Measurements from ENCODE around the gene XRCC3. TPM values are rescaled to one million over a fixed set of nuclear protein-coding genes. Genes with fewer than 3 reads are reported as not detected.
"Not testable (repeated sequence)": the region's sequence is repeated elsewhere in the genome, so short reads cannot be mapped to it uniquely, and the experiment has no call there.

The XRCC3 gene
- total RNA-seq, 1 donor from 2014 or later = 30.2 TPM

DNA sequence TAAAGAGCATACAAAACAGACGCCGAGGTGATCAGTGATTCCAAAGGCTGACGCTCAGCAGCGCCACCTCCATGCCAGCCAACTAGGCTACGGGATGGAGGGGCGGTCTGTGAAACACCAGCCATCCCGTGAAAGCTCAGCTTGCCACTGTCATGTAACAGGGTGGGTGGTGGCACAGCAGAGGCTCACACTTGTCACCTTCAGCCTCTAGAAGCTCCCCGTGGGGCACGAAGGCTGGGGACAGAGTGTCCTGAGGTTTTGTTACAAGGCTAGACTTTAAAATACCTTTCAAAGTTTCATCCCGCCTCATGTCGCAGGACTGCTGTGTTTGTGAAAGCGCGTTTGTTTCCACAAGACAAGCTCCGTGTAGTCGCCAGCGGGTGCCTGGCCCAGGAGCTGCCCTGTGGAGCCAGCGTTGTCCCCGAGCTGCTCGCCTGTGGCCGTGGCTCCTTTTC, 20.7 kb downstream of the XRCC3 start:
- Mint-ChIP-seq H3K9me3 (ENCODE audit: low read depth) (no peaks in the 10 kb centered on the region), H3K36me3 (ENCODE audit: insufficient read depth) (peaks cover 5% of the 10 kb centered on the region), H3K4me3 (ENCODE audit: low read depth) (no peak overlapping the region), H3K4me1 (ENCODE audit: low read depth) (peaks cover 5% of the 10 kb centered on the region), H3K27me3 (no peaks in the 10 kb centered on the region), H3K27ac (no peak overlapping the region)
- DNase-seq (ENCODE audit: low spot score, unreplicated experiment) = no peak
- TF ChIP-seq, protein P1, sequence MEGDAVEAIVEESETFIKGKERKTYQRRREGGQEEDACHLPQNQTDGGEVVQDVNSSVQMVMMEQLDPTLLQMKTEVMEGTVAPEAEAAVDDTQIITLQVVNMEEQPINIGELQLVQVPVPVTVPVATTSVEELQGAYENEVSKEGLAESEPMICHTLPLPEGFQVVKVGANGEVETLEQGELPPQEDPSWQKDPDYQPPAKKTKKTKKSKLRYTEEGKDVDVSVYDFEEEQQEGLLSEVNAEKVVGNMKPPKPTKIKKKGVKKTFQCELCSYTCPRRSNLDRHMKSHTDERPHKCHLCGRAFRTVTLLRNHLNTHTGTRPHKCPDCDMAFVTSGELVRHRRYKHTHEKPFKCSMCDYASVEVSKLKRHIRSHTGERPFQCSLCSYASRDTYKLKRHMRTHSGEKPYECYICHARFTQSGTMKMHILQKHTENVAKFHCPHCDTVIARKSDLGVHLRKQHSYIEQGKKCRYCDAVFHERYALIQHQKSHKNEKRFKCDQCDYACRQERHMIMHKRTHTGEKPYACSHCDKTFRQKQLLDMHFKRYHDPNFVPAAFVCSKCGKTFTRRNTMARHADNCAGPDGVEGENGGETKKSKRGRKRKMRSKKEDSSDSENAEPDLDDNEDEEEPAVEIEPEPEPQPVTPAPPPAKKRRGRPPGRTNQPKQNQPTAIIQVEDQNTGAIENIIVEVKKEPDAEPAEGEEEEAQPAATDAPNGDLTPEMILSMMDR (IDR thresholded peaks at IDR 0.05; ENCODE audit: unreplicated experiment) = no peak

DNA sequence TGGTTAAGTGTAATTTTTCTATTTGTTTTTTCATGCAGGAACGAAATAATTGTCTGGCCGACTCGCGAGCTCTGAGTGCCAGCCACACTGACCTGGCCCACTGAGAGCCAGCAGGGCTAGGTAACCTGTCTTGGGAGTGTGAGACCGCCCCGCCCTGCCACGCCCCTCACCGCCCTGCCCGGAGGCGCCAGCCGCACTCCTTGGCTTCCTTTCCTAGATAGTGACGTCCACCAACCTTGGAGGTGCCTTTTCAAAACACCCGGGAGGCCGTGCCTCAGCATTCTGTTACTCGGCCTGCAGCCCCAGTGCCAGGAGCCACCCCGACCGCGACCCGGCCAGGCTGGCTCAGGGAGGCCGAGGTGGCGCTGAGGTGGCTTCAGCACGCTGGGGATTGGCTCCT, 21.7 kb downstream of the XRCC3 start:
- H3K9me3 Mint-ChIP-seq (ENCODE audit: low read depth) = no peaks in the 10 kb centered on the region
- TF ChIP-seq, protein P1 (IDR thresholded peaks at IDR 0.05; ENCODE audit: unreplicated experiment) = no peak
- peaks cover 6% of the 10 kb centered on the region for H3K36me3 Mint-ChIP-seq (ENCODE audit: insufficient read depth)
- no peaks in the 10 kb centered on the region for H3K27me3 Mint-ChIP-seq
- H3K27ac Mint-ChIP-seq = no peak overlapping the region
- DNase-seq (ENCODE audit: low spot score, unreplicated experiment) = no peak
- H3K4me1 Mint-ChIP-seq (ENCODE audit: low read depth) = peaks cover 5% of the 10 kb centered on the region
- no peak overlapping the region for H3K4me3 Mint-ChIP-seq (ENCODE audit: low read depth)

DNA sequence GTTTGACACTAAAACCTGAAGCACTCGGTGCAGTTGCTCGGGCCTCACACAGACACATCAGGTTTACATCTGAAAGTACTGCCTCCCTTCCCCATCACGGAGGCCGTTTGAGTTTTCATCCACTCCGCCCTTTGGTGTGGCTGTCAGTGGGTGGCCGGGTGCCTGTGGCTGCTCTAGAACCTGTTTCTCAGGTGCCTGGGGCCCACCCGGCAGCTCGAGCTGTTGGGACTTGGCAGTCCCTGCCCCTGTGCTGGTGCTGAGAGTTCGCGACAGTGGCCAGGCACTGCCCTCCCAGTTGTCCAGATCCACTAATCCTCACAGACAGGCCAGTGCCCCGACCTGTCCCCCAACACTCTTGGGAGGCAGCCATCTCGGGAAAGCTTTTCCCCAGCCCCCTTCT, 22.4 kb downstream of the XRCC3 start:
- H3K36me3 Mint-ChIP-seq (ENCODE audit: insufficient read depth) = peaks cover 10% of the 10 kb centered on the region
- no peak for DNase-seq (ENCODE audit: low spot score, unreplicated experiment)
- H3K4me1 Mint-ChIP-seq (ENCODE audit: low read depth) = peaks cover 5% of the 10 kb centered on the region
- no peaks in the 10 kb centered on the region for H3K9me3 Mint-ChIP-seq (ENCODE audit: low read depth)
- H3K4me3 Mint-ChIP-seq (ENCODE audit: low read depth) = no peak overlapping the region
- TF ChIP-seq, protein P1 (IDR thresholded peaks at IDR 0.05; ENCODE audit: unreplicated experiment) = no peak
- no peak overlapping the region for H3K27ac Mint-ChIP-seq
- H3K27me3 Mint-ChIP-seq = no peaks in the 10 kb centered on the region

DNA sequence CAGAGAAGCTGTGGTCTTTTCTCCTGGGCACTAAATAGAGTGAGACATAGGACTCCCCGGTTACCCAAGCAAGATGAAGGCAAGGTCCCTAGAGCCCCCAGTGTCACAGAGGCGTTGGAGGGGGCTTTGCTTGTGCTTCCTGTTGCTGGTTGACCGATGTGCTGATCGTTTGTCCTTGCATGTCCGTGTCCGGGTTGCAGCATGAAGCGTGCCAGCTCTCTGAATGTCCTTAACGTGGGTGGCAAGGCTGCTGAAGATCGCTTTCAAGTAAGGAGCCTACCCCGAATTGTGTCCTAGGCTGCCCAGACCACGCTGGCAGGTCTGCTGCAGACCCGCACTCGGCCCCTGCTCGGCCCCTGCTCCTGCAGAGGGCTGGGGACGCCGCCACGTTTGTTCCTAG, 23.1 kb downstream of the XRCC3 start:
- Mint-ChIP-seq H3K9me3 (ENCODE audit: low read depth) (no peaks in the 10 kb centered on the region), H3K27ac (peak overlapping the region; percentile 52), H3K4me3 (ENCODE audit: low read depth) (no peak overlapping the region), H3K4me1 (ENCODE audit: low read depth) (peaks cover 5% of the 10 kb centered on the region), H3K27me3 (no peaks in the 10 kb centered on the region), H3K36me3 (ENCODE audit: insufficient read depth) (peaks cover 10% of the 10 kb centered on the region)
- TF ChIP-seq, protein P1 (IDR thresholded peaks at IDR 0.05; ENCODE audit: unreplicated experiment) = no peak
- DNase-seq (ENCODE audit: low spot score, unreplicated experiment) = no peak

DNA sequence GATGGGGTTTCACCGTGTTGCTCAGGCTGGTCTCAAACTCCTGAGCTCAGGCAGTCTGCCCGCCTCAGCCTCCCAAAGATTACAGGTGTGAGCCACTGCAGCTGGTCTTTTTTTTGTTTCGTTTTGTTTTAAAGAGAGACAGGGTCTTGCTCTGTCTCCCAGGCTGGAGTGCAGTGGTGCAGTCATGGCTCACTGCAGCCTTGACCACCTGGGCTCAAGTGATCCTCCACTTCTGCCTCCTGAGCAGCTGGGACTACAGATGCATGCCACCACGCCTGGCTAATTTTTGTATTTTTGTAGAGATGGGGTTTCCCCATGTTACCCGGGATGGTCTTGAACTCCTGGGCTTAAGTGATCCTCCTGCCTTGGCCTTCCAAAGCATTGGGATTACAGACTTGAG, 23.6 kb downstream of the XRCC3 start:
- not testable (repeated sequence) for H3K36me3 Mint-ChIP-seq (ENCODE audit: insufficient read depth); H3K27ac Mint-ChIP-seq; DNase-seq (ENCODE audit: low spot score, unreplicated experiment); H3K27me3 Mint-ChIP-seq; H3K4me3 Mint-ChIP-seq (ENCODE audit: low read depth); H3K4me1 Mint-ChIP-seq (ENCODE audit: low read depth); H3K9me3 Mint-ChIP-seq (ENCODE audit: low read depth)

DNA sequence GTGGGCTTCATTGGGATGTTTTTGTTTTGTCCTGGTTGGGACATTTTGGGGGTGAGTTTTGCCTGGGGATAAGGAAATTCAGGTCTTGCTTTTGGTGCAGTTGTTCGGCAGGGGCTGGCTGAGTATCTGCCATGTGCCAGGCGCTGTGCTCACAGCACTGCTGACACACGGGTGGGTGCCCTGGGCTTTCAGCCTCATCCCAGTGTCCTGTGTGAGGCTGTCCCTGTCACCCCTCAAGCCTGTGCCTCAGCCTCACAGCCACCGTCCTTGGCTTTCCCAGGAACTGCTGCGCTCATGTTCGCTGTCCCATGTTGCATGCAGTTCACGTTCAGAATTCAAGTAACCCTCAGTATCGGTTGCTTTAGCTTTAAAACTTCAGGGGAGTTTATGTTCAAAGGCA, 24.9 kb downstream of the XRCC3 start:
- Mint-ChIP-seq H3K4me3 (ENCODE audit: low read depth) (no peak overlapping the region), H3K9me3 (ENCODE audit: low read depth) (no peaks in the 10 kb centered on the region), H3K4me1 (ENCODE audit: low read depth) (peaks cover under 1% of the 10 kb centered on the region), H3K27me3 (no peaks in the 10 kb centered on the region), H3K27ac (no peak overlapping the region), H3K36me3 (ENCODE audit: insufficient read depth) (peaks cover 16% of the 10 kb centered on the region)
- no peak for DNase-seq (ENCODE audit: low spot score, unreplicated experiment)
- TF ChIP-seq, protein P1 (IDR thresholded peaks at IDR 0.05; ENCODE audit: unreplicated experiment) = no peak

Data from progenitor cell of endocrine pancreas (in vitro differentiated cells).